Measurements from ENCODE around the gene APRT. TPM values are rescaled to one million over a fixed set of nuclear protein-coding genes. Genes with fewer than 3 reads are reported as not detected.
A peak's percentile ranks its signal among the peaks of the same experiment; 100 is the strongest.

APRT gene
- total RNA-seq, 2 donors from 2014 or later = 116 to 139 TPM

DNA sequence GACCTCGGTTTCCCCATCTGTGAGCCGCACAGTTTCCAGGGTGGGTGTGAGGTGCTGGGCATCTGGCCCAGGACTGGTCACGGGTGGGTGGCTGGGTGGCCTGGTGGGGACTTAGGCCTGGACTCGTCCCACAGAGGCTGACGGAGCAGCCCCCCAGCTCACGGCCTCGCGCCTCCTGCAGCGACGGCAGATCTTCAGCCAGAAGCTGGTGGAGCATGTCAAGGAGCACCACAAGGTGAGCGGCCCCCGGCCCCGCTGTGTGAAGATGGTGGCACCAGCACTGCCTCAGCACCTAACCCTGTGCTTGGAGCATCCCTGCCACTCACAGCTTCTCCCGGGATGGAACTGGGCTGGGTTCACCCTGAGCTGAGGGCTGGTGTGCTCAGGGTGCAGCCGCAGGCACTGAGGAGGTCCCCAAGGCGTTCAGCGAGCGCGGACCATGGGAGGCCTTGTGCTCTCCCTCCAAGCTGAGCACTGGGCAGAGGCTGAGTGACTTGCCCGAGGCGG, 5.8 kb downstream of the APRT start:
- H3K27me3 Mint-ChIP-seq (ENCODE audit: low read depth) = no peaks in the 10 kb centered on the region
- peaks cover 0 to 2% of the 10 kb centered on the region in 2 donors for H3K36me3 Mint-ChIP-seq (ENCODE audit: insufficient read depth in 2 of 2)

DNA sequence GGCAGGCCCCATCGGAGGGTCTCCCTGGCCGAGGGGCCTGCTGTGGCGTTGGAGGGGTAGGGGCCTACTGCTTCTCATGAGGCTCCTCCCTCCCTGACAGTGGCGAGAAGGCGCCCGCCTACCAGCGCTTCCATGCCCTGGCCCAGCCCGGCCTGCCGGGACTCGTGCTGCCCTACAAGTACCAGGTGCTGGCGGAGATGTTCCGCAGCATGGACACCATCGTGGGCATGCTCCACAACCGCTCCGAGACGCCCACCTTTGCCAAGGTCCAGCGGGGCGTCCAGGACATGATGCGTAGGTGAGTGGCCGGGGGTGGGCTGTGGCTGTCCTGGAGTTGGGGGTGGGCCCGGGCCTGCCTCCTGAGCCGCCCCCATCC, 6.4 kb downstream of the APRT start:
- peaks cover 0 to 2% of the 10 kb centered on the region in 2 donors for H3K36me3 Mint-ChIP-seq (ENCODE audit: insufficient read depth in 2 of 2)
- no peak for ATAC-seq (replicated peaks in 1 of 2)

More for the DNA sequence above, 5.8 kb downstream of the APRT start:
- peaks cover 38% of the 10 kb centered on the region for H3K4me1 Mint-ChIP-seq (ENCODE audit: low read depth)
- no peaks in the 10 kb centered on the region for H3K9me3 Mint-ChIP-seq
- ATAC-seq (replicated peaks in 1 of 2) = no peak
- peak overlapping the region in 1 of 2 donors; percentile 52 for H3K4me3 Mint-ChIP-seq
- no peak for DNase-seq
- H3K27ac Mint-ChIP-seq = no peak overlapping the region

DNA sequence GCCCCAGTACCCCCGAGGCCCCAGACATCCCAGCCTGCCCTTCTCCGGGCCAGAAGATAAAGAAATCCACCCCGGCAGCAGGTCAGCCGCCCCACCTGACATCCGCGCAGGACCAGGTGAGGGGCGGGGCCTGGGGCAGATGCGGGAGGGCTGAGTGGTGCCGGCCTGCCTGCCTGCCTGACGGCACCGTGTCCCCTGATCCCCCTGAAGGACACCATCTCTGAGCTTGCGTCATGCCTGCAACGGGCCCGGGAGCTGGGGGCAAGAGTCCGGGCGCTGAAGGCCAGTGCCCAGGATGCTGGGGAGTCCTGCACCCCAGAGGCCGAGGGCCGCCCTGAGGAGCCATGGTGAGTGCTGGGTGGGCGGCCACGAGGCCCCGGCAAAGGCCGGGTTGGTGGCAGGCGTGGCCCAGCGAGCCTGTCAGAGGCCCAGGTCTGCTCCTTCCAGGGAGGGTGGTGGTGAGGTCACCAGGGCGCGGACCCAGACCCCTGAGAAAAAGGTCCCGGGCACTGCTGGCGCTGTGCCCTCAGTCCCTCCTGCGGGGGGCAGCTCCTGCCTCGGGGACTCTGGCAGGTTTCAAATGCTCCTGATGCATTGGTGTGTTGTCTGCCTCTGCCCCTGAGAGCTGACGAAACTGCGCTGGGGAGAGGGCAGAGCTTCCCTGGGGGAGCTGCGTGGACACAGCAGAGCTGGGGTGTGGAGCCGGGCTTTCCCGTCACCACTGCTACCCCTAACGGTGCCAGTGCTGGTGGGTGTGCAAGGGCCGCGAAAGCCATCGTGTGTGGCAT, 7.0 kb downstream of the APRT start:
- H3K36me3 Mint-ChIP-seq (ENCODE audit: insufficient read depth in 2 of 2) = no peaks in the 10 kb centered on the region
- DNase-seq (peak; percentile 52 to 57), ATAC-seq (replicated peaks in 1 of 2) (peak; percentile 12 to 27)
- no peaks in the 10 kb centered on the region for H3K9me3 Mint-ChIP-seq
- peaks cover 39% of the 10 kb centered on the region for H3K4me1 Mint-ChIP-seq (ENCODE audit: low read depth)
- H3K27ac Mint-ChIP-seq = peak overlapping the region; percentile 68
- no peaks in the 10 kb centered on the region for H3K27me3 Mint-ChIP-seq (ENCODE audit: low read depth)
- H3K4me3 Mint-ChIP-seq = peak overlapping the region; percentile 84 to 86

More for the DNA sequence above, 6.4 kb downstream of the APRT start:
- Mint-ChIP-seq H3K27me3 (ENCODE audit: low read depth) (no peaks in the 10 kb centered on the region), H3K27ac (no peak overlapping the region), H3K4me1 (ENCODE audit: low read depth) (peaks cover 38% of the 10 kb centered on the region), H3K4me3 (peak overlapping the region; percentile 84 to 86), H3K9me3 (no peaks in the 10 kb centered on the region)
- DNase-seq = no peak

GRCh38 chr16:88804173-88804551, 7.6 kb downstream of the APRT start:
- DNase-seq (no peak), ATAC-seq (replicated peaks in 1 of 2) (no peak)
- Mint-ChIP-seq H3K36me3 (ENCODE audit: insufficient read depth in 2 of 2) (no peaks in the 10 kb centered on the region), H3K27me3 (ENCODE audit: low read depth) (no peaks in the 10 kb centered on the region), H3K9me3 (no peaks in the 10 kb centered on the region), H3K4me3 (peak overlapping the region; percentile 84 to 86), H3K4me1 (ENCODE audit: low read depth) (peaks cover 34% of the 10 kb centered on the region), H3K27ac (peak overlapping the region; percentile 68)

GRCh38 chr16:88803264-88803987, 8.3 kb downstream of the APRT start, which contains the start of gene CDT1:
TSS of gene CDT1 (plus strand) at chr16:88803789. CDS start at chr16:88803832, 43 bp downstream.
- peaks cover 28% of the 10 kb centered on the region for H3K4me1 Mint-ChIP-seq (ENCODE audit: low read depth)
- DNase-seq (peak; percentile 80 to 92), ATAC-seq (replicated peaks in 1 of 2) (peak; percentile 49 to 55)
- H3K27ac Mint-ChIP-seq = peak within 1 kb of the TSS; percentile 95
- H3K27me3 Mint-ChIP-seq (ENCODE audit: low read depth) = no peaks in the 10 kb centered on the region
- peak within 1 kb of the TSS; percentile 88 to 89 for H3K4me3 Mint-ChIP-seq
- no peaks in the 10 kb centered on the region for H3K9me3 Mint-ChIP-seq
- no peaks in the 10 kb centered on the region for H3K36me3 Mint-ChIP-seq (ENCODE audit: insufficient read depth in 2 of 2)

- Mint-ChIP-seq H3K27me3 (ENCODE audit: low read depth) (no peaks in the 10 kb centered on the region), H3K36me3 (ENCODE audit: insufficient read depth in 2 of 2) (no peaks in the 10 kb centered on the region), H3K9me3 (no peaks in the 10 kb centered on the region), H3K4me1 (ENCODE audit: low read depth) (peaks cover 21% of the 10 kb centered on the region), H3K27ac (no peak overlapping the region), H3K4me3 (no peak overlapping the region)
- no peak for DNase-seq
- no peak for ATAC-seq (replicated peaks in 1 of 2)
Measured at GRCh38 chr16:88800277-88800592, 11.5 kb downstream of the APRT start.

DNA sequence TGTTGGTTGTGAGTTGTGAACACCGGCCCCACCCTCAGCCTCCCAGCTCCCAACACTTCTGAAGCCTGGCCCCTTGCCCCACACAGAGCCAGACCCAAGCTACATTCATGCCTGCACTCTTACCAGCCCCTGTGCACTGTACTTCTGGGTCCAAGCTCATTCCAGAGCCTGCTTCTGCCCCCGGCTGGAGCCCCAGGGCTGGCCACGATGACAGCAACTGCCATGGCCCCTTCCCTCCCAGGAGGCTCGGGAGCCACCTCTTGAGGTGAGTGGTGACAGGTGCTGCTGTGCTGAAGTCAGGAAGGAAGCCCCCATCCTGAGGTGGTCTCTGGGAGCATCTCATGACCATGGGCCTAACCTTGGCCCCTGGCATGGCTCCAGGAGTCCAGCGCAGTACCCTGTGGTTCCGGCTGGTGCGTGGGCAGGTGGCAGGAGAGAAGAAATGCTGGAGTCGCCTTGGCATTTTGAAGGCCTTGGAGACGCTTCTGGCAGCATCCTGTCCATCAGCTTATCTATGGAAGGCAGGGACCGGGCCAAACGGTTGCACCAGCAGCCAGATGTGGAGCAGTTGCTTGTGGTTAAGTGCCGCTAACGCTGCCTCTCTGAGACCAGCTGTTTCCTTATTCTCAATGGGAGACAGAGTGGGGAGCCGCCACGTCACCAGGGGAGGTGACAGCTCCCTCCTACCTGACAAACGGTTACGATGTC, 12.0 kb downstream of the APRT start:
- no peaks in the 10 kb centered on the region for H3K27me3 Mint-ChIP-seq (ENCODE audit: low read depth)
- DNase-seq = no peak

DNA sequence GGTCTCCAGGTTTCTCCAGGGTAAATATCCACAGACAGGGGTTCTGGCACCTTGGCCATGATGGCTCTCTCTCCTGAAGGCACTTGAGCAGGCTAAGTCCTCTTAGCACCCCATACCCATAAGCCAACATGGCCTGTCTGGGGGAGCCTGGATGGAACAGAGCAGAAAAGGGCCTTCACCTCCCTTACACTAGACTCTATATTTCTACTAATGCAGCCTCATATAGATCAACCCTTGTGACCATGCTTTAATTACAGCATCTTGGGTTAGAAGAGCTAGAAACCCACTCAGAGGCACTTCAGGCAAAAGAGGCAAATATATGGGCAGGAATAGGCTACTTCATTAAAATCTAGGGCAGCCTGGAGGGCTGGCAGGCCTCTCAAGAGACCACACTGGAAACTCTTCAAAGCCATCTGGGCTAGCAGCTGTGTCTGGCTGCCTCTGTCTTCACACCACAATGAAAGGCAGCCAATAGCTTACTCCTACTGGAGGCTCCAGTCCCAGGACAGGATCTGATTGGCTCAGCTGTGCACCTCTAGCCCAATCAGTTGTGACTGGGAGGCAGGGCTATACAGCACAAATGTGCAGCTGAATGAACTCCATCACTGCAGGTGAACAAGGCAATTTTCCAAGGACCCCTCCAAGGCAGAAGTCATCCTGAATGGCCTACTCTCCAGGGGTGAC, 12.8 kb downstream of the APRT start:
- H3K4me3 Mint-ChIP-seq = no peak overlapping the region
- no peaks in the 10 kb centered on the region for H3K36me3 Mint-ChIP-seq (ENCODE audit: insufficient read depth in 2 of 2)

More for the DNA sequence above, 12.0 kb downstream of the APRT start:
- peaks cover 26% of the 10 kb centered on the region for H3K4me1 Mint-ChIP-seq (ENCODE audit: low read depth)
- no peak overlapping the region for H3K27ac Mint-ChIP-seq
- H3K9me3 Mint-ChIP-seq = no peaks in the 10 kb centered on the region
- ATAC-seq (replicated peaks in 1 of 2) = no peak
- no peaks in the 10 kb centered on the region for H3K36me3 Mint-ChIP-seq (ENCODE audit: insufficient read depth in 2 of 2)
- no peak overlapping the region for H3K4me3 Mint-ChIP-seq

GRCh38 chr16:88798073-88798472, 13.7 kb downstream of the APRT start:
- Mint-ChIP-seq H3K4me1 (ENCODE audit: low read depth) (peaks cover 29% of the 10 kb centered on the region), H3K4me3 (no peak overlapping the region), H3K36me3 (ENCODE audit: insufficient read depth in 2 of 2) (no peaks in the 10 kb centered on the region), H3K27ac (no peak overlapping the region), H3K9me3 (no peaks in the 10 kb centered on the region), H3K27me3 (ENCODE audit: low read depth) (no peaks in the 10 kb centered on the region)
- ATAC-seq (replicated peaks in 1 of 2) (no peak), DNase-seq (no peak)

More for the DNA sequence above, 12.8 kb downstream of the APRT start:
- H3K9me3 Mint-ChIP-seq = no peaks in the 10 kb centered on the region
- ATAC-seq (replicated peaks in 1 of 2) (no peak), DNase-seq (no peak)
- no peak overlapping the region for H3K27ac Mint-ChIP-seq
- H3K4me1 Mint-ChIP-seq (ENCODE audit: low read depth) = peaks cover 29% of the 10 kb centered on the region
- H3K27me3 Mint-ChIP-seq (ENCODE audit: low read depth) = no peaks in the 10 kb centered on the region

DNA sequence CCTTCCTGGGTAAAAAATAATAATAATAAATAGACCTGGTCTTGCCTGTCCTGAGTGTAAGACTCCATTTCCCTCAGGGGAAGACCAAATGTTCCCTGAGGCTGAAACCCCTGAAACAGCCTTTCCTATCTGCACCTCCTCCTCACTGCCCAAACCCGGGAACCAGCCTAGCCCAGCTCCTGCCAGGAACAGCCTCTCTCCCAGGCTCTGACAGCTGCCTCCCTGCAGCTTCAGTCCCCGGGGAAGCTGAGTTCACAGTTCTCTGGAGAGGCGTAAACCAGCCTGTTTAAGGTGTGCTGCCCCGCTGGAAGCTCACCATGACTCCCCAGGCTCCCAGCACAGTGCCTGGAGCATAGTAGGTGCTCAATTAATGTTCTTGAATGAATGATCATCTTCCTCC, 15.4 kb downstream of the APRT start:
- ATAC-seq (replicated peaks in 1 of 2) (no peak), DNase-seq (no peak)
- Mint-ChIP-seq H3K4me3 (no peak overlapping the region), H3K36me3 (ENCODE audit: insufficient read depth in 2 of 2) (no peaks in the 10 kb centered on the region), H3K27ac (no peak overlapping the region), H3K9me3 (no peaks in the 10 kb centered on the region), H3K27me3 (ENCODE audit: low read depth) (no peaks in the 10 kb centered on the region), H3K4me1 (ENCODE audit: low read depth) (peaks cover 37% of the 10 kb centered on the region)

DNA sequence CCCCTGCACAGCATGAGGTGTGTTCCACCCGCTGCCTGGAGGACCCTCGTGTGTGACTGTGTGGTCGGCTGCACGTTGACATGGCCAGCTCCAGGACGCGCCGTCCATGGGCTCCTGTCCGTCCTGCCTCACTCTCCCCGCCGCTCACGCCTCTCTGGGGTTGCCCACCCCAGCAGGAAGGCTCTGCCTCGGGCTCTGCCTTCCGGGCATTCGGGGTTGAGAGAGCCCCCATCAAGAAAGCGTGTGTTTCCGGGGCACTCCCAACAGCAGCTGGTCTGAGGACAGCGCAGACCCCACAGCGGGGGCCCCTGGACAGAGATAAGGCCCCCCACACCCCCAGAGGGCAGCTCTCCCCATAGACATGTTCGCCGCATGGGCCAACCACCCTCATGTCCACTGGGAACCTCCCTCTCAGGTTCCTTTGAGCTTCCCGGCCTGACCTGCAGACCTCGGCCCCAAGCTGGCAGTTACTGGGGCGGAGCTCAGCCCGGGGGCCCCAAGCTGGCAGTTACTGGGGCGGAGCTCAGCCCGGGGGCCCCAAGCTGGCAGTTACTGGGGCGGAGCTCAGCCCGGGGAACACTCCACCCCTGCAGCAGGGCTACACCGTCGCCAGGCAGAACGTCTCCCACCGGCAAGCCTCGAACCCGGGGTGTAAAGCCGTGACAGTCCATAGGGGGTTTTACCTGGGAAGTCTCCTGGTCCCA, 18.3 kb downstream of the APRT start:
- Mint-ChIP-seq H3K4me3 (no peak overlapping the region), H3K9me3 (no peaks in the 10 kb centered on the region), H3K27ac (no peak overlapping the region), H3K36me3 (ENCODE audit: insufficient read depth in 2 of 2) (no peaks in the 10 kb centered on the region), H3K27me3 (ENCODE audit: low read depth) (no peaks in the 10 kb centered on the region), H3K4me1 (ENCODE audit: low read depth) (peaks cover 40% of the 10 kb centered on the region)
- DNase-seq = no peak
- no peak for ATAC-seq (replicated peaks in 1 of 2)

DNA sequence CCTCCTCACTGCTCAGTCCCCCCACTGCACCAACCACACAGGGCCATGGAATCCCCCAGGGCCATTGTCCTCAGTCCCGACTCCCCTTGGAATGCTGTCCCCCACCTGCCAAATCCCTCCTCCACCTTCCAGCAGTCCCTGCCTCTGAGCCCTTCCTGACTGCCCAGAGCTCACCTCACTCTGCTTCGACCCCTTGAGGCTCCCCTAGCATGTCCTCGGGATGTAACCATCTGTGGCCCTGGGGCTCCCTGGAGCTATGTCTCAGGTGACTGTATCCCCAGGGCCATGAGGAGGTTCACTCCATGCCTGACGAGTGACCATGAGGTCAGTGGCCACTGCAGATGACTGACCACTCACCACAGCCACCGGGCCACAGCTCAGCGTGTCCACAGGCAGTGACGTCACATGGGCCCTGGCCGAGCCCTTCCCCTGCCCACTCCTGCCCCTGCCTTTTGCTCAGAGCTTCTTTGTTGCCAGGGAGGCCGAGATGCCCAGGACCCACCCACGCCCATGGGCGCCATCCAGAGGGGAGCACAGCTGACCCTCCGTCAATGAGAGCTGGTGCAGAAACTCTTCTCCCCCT, 19.0 kb downstream of the APRT start:
- H3K9me3 Mint-ChIP-seq = no peaks in the 10 kb centered on the region
- DNase-seq (no peak), ATAC-seq (replicated peaks in 1 of 2) (no peak)
- H3K27ac Mint-ChIP-seq = no peak overlapping the region
- H3K27me3 Mint-ChIP-seq (ENCODE audit: low read depth) = no peaks in the 10 kb centered on the region
- H3K4me1 Mint-ChIP-seq (ENCODE audit: low read depth) = peaks cover 40% of the 10 kb centered on the region
- H3K36me3 Mint-ChIP-seq (ENCODE audit: insufficient read depth in 2 of 2) = no peaks in the 10 kb centered on the region
- H3K4me3 Mint-ChIP-seq = peak overlapping the region in 1 of 2 donors; percentile 45
